Prostate gland (tissue), 2 donors: ENCODE measurements around the gene UGT1A10. TPM values are rescaled to one million over a fixed set of nuclear protein-coding genes. Genes with fewer than 3 reads are reported as not detected.
"Not testable (repeated sequence)": the region's sequence is repeated elsewhere in the genome, so short reads cannot be mapped to it uniquely, and the experiment has no call there.

Source experiments
- DNase-seq: peaks from one replicate; pipeline ENCODE4 v3.0.0-alpha.2; 2019; ENCODE audit warnings: low spot score
- H3K27ac ChIP-seq, 2 donors: fragments of 200-600 bp; sonication (generic); 2 replicates each; pipeline ENCODE4 v1.5.1; 2017 to 2019
- H3K27me3 ChIP-seq: fragments of 200-600 bp; sonication (generic); replicated peaks from 2 replicates; pipeline ENCODE4 v1.5.1; 2019; ENCODE audit not compliant: insufficient read depth
- H3K36me3 ChIP-seq, 2 donors: fragments of 200-600 bp; sonication (generic); 1 replicate in 1 of 2; 2 replicates in 1 of 2; pipeline versions ENCODE4 v1.5.1 to v1.8.1; 2017 to 2019
- H3K4me1 ChIP-seq: fragments of 200-600 bp; sonication (generic); replicated peaks from 2 replicates; pipeline ENCODE4 v1.5.1; 2019
- H3K4me3 ChIP-seq, 2 donors: fragments of 200-600 bp; sonication (generic); 2 replicates each; pipeline ENCODE4 v1.5.1; 2017 to 2019
- H3K9me3 ChIP-seq: fragments of 200-600 bp; sonication (generic); 2 replicates; pipeline ENCODE4 v1.5.1; 2017
- POLR2A ChIP-seq: fragments of 450-650 bp; IDR thresholded peaks from one replicate; pipeline ENCODE4 v1.6.1; 2016; ENCODE audit warnings: antibody characterized with exemption, mild to moderate bottlenecking
- POLR2AphosphoS5 ChIP-seq: sonication (generic); formaldehyde crosslinking; IDR thresholded peaks from one replicate; pipeline ENCODE4 v1.6.1; 2017; ENCODE audit warnings: antibody characterized with exemption
- WGBS: methylation state at CpG from one replicate; pipeline ENCODE4 v1.1.5; 2018; 5-methylcytosine and 5-hydroxymethylcytosine counted together
- intact Hi-C: fragments of 100-400 bp; cut with DNase I; formaldehyde crosslinking; loops from one replicate; pipeline ENCODE4 v1.14.2; 2022
- total RNA-seq, 2 donors: library from RNA; depleted of rRNA; stranded (reverse); fragments of >200 nt; gene quantifications; one replicate each; pipeline ENCODE4 v1.1.0, GENCODE V29; 2016
- TF ChIP-seq, protein P1 (sequence below), 4 experiments: fragments of 200-600 bp in 2 of 4; fragments of 450-650 bp in 2 of 4; sonication (generic) in 2 of 4; IDR thresholded peaks; 1 replicate in 3 of 4; 2 replicates in 1 of 4; pipeline ENCODE4 v1.5.1; 2016 to 2019; ENCODE audit warnings: antibody characterized with exemption in 4 of 4, mild to moderate bottlenecking in 2 of 4, moderate library complexity in 2 of 4

UGT1A10 gene
- not detected for total RNA-seq

DNA sequence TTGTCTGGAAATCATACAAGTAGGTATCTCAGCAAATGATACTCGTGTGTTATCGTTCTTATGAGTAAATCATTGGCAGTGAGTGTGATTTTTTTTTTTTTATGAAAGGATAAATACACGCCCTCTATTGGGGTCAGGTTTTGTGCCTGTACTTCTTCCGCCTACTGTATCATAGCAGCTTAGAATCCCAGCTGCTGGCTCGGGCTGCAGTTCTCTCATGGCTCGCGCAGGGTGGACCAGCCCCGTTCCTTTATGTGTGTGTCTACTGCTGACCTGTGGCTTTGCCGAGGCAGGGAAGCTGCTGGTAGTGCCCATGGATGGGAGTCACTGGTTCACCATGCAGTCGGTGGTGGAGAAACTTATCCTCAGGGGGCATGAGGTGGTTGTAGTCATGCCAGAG is at the start of gene UGT1A10:
UGT1A10 (plus strand) TSS at position 143 of the 400 bp plus-strand sequence; CDS start at position 218, 75 bp downstream.
- intact Hi-C loops, DNase-seq, H3K4me3 ChIP-seq, H3K27me3 ChIP-seq, H3K4me1 ChIP-seq, H3K27ac ChIP-seq, H3K9me3 ChIP-seq, H3K36me3 ChIP-seq: not testable (repeated sequence)
- 88% methylated on average over 10 of the region's 10 CpGs for WGBS

DNA sequence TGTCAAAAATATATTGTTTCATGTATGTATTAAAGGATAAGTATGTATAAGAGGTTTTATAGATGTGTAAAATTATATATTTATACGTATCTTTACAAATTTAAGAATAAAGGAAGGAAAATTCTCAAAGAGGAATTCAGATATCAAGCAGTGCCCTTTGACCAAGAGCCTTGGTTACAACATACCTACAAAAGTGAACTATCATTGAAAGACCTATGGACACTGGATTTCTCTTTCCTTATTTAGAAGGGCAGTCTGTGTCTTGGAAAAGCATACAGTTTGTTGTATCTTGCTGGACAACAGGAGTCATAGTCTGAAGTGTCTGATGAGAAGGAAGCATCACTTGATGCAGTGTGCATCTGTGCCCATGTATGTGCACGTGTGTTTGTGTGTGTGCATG is 47.8 kb upstream of the UGT1A10 start:
- WGBS: 95% methylated on average over 2 of the region's 2 CpGs
- TF ChIP-seq, protein P1, sequence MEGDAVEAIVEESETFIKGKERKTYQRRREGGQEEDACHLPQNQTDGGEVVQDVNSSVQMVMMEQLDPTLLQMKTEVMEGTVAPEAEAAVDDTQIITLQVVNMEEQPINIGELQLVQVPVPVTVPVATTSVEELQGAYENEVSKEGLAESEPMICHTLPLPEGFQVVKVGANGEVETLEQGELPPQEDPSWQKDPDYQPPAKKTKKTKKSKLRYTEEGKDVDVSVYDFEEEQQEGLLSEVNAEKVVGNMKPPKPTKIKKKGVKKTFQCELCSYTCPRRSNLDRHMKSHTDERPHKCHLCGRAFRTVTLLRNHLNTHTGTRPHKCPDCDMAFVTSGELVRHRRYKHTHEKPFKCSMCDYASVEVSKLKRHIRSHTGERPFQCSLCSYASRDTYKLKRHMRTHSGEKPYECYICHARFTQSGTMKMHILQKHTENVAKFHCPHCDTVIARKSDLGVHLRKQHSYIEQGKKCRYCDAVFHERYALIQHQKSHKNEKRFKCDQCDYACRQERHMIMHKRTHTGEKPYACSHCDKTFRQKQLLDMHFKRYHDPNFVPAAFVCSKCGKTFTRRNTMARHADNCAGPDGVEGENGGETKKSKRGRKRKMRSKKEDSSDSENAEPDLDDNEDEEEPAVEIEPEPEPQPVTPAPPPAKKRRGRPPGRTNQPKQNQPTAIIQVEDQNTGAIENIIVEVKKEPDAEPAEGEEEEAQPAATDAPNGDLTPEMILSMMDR (IDR thresholded peaks at IDR 0.05): no peak
- TF ChIP-seq POLR2AphosphoS5 (no peak), POLR2A (no peak)
- Histone ChIP-seq H3K27me3 (no peaks in the 10 kb centered on the region), H3K27ac (no peak overlapping the region), H3K4me1 (no peaks in the 10 kb centered on the region), H3K4me3 (no peak overlapping the region), H3K36me3 (no peaks in the 10 kb centered on the region), H3K9me3 (no peaks in the 10 kb centered on the region)
- intact Hi-C loops: no loop called here
- DNase-seq: no peak

DNA sequence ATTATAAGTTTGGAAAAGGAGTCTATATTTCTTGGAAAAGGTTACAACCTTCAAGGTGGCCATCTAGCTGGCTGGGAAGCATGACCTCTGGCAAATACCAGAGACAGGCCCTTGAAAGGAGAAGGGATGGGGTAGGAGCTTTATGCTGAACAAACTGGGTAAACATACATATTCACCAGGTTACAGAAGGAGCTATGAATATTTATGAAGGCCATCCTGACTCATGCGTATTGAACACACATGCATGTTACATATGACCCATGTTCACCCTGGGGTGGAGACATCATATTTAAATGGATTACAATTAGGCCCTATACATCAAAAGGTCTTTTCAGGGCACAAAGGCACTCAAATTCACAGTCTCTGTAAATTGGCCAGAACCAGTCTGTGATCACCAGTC is 43.5 kb upstream of the UGT1A10 start:
- H3K36me3 ChIP-seq, H3K27me3 ChIP-seq, H3K9me3 ChIP-seq, H3K27ac ChIP-seq, DNase-seq, H3K4me3 ChIP-seq, H3K4me1 ChIP-seq, intact Hi-C loops: not testable (repeated sequence)
- WGBS: 95% methylated on average over 1 of the region's 1 CpG

DNA sequence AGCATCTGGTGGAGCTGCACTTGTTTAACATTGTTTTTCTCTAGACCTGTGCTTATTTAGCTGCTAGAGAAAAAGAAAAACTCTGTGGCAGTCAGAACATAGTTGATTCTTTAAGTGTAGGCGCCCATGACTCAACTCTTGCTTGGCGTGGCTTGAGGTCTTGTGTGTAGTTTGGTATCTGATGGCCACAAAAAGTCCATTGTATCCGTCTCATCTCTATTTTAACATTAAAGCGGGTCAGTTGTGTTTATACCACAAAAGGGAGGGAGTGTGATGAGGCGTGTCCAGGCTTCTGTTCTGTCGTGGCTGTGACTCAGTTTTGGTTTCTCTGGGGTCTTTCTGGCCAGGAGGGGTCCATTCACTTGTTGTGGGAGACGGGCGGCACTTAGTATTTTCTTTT is 43.0 kb upstream of the UGT1A10 start:
- DNase-seq: no peak
- Histone ChIP-seq H3K27ac (no peak overlapping the region), H3K36me3 (no peaks in the 10 kb centered on the region), H3K9me3 (no peaks in the 10 kb centered on the region), H3K4me3 (no peak overlapping the region), H3K4me1 (no peaks in the 10 kb centered on the region), H3K27me3 (no peaks in the 10 kb centered on the region)
- intact Hi-C loops: no loop called here
- 86% methylated on average over 8 of the region's 8 CpGs for WGBS
- TF ChIP-seq, protein P1 (IDR thresholded peaks at IDR 0.05): no peak
- no peak for TF ChIP-seq POLR2A
- TF ChIP-seq POLR2AphosphoS5: no peak

DNA sequence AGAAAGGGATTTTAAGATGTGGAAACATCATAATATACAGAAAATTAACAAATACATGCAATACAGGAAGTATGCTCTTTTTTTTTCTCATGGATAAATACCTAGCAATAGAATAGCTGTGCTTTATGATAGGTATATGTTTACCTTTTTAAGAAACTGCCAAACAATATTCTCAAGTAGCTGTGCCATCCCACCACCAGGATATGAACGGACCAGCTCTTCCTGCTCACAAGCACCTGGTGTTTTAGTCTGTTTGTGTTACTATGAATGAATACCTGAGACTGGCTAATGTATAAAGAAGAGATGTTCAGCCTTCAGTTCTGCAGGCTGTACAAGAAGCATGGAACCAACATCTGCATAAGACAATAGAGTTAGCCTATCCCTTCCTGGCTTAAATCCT is 38.7 kb upstream of the UGT1A10 start:
- H3K4me1 ChIP-seq: no peaks in the 10 kb centered on the region
- DNase-seq: no peak
- TF ChIP-seq POLR2AphosphoS5: peak; percentile 20
- TF ChIP-seq, protein P1 (IDR thresholded peaks at IDR 0.05): no peak
- 22% methylated on average over 1 of the region's 1 CpG for WGBS
- H3K9me3 ChIP-seq: no peaks in the 10 kb centered on the region
- no peaks in the 10 kb centered on the region for H3K27me3 ChIP-seq
- intact Hi-C loops: no loop called here
- H3K4me3 ChIP-seq: no peak overlapping the region
- H3K36me3 ChIP-seq: no peaks in the 10 kb centered on the region
- H3K27ac ChIP-seq: no peak overlapping the region

DNA sequence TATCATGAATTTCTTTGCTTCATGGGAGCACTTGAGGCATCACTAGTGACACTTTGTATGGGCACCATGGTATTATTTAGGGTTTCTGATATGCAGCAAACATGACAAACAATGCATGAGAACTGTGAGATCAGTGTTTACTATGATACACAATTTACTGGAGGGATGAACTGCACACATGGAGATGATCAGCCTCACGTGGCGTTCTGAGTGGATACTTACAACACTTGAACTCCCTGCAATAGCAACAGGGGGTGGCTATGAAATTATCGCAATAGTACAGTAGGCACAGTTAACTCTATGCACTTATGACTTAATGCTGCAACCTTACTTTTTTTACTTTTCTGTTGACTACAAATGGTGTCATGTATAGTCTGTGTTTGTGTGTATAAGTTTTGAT is 37.3 kb upstream of the UGT1A10 start:
- 76% methylated on average over 3 of the region's 3 CpGs for WGBS
- Histone ChIP-seq H3K4me1 (no peaks in the 10 kb centered on the region), H3K27ac (no peak overlapping the region), H3K27me3 (no peaks in the 10 kb centered on the region), H3K4me3 (no peak overlapping the region), H3K9me3 (no peaks in the 10 kb centered on the region), H3K36me3 (no peaks in the 10 kb centered on the region)
- no peak for TF ChIP-seq POLR2A
- no peak for TF ChIP-seq POLR2AphosphoS5
- TF ChIP-seq, protein P1 (IDR thresholded peaks at IDR 0.05): no peak
- intact Hi-C loops: no loop called here
- no peak for DNase-seq
